Activated naive CD8-positive, alpha-beta T cell (primary cell): ENCODE results near the gene PHF21B.

ENCODE experiments used
- H3K27ac Mint-ChIP-seq: one replicate; pipeline ENCODE4 v1.8.0; 2021; ENCODE audit warnings: mixed read lengths
- H3K27me3 Mint-ChIP-seq: one replicate; pipeline ENCODE4 v1.8.0; 2021; ENCODE audit warnings: mixed read lengths
- H3K36me3 Mint-ChIP-seq: one replicate; pipeline ENCODE4 v1.8.0; 2021; ENCODE audit warnings: mixed read lengths
- H3K4me1 Mint-ChIP-seq: one replicate; pipeline ENCODE4 v1.8.0; 2021; ENCODE audit warnings: low read depth, mixed read lengths
- H3K4me3 Mint-ChIP-seq: one replicate; pipeline ENCODE4 v1.8.0; 2021; ENCODE audit warnings: mild to moderate bottlenecking, mixed read lengths
- H3K9me3 Mint-ChIP-seq: one replicate; pipeline ENCODE4 v1.8.0; 2021; ENCODE audit warnings: low read depth, mixed read lengths

PHF21B gene

DNA sequence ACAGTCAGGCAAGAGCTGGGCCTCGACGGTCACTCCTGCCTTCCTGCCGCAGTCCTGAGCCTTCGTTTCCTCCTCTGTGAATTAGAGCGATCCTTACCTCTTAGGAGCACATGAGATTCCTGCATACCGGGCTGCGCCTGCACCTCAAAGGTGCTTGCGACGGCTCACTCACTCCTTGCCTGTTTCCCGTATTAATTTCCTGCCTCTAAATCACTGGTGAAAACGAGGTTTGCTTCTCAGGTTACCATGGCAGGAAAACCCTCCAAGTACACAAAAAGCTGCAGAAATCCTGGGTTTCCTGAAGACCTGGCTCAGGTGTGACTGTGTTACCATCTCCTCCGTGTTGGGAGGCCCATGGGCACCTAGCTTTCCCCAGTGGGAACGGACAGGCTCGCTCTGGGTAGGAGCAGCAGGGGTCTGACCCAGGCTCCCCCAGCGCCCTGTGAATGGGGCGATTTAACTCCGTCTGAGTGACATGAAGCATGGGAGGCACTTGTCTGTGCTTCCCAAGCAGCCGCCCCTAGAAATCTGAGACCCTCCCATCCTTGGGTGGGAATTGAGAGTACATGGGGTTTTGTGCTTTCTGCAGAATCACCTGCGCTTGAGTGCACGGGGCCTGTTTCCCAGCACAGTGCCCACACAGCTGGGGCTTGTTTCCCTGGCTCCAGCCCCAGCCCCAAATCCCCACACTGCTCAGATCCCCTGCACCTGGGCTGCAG is 64.8 kb downstream of the PHF21B start:
- Mint-ChIP-seq H3K4me3 (no peak overlapping the region), H3K36me3 (no peaks in the 10 kb centered on the region), H3K9me3 (no peaks in the 10 kb centered on the region), H3K4me1 (no peaks in the 10 kb centered on the region), H3K27ac (no peak overlapping the region), H3K27me3 (no peaks in the 10 kb centered on the region)

DNA sequence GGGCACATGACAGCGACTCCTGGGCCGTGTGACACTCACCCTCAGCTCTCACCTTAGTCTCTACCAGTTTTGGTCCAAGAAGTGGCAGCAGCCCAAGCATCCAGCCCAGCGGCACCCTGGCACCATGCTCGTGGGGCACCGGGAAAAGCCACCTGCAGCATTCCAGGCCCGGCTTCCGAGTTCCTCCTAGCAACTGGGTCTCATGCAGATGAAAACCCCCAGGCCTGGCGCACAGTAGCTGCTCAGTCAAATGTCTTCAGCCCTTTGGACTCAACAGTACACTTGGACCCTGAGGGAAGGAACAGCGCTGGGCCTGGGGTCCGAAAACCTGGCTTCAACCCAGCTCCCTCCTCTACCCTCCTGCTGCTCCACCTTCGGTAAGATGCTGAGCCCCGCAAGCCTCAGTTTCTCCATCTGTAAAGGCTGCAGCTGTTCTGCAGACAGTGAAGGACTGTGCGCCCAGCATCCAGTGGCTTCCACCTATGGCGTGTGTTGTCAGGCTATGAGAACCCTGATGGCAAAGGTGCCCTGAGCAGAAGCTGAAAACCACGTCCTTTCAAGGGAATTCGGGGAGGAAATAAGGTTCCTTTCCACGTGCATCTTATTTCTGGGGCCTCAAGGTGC is 66.0 kb downstream of the PHF21B start:
- Mint-ChIP-seq H3K4me3 (no peak overlapping the region), H3K27ac (no peak overlapping the region), H3K4me1 (no peaks in the 10 kb centered on the region), H3K36me3 (no peaks in the 10 kb centered on the region), H3K9me3 (no peaks in the 10 kb centered on the region), H3K27me3 (no peaks in the 10 kb centered on the region)

- H3K27ac Mint-ChIP-seq: no peak overlapping the region
- no peaks in the 10 kb centered on the region for H3K27me3 Mint-ChIP-seq
- H3K9me3 Mint-ChIP-seq: no peaks in the 10 kb centered on the region
- no peaks in the 10 kb centered on the region for H3K36me3 Mint-ChIP-seq
- H3K4me1 Mint-ChIP-seq: no peaks in the 10 kb centered on the region
- H3K4me3 Mint-ChIP-seq: no peak overlapping the region
Measured at GRCh38 chr22:44942979-44943700, 66.7 kb downstream of the PHF21B start.

GRCh38 chr22:44942056-44942455 is 67.7 kb downstream of the PHF21B start:
- H3K36me3 Mint-ChIP-seq: no peaks in the 10 kb centered on the region
- H3K9me3 Mint-ChIP-seq: no peaks in the 10 kb centered on the region
- no peaks in the 10 kb centered on the region for H3K4me1 Mint-ChIP-seq
- no peaks in the 10 kb centered on the region for H3K27me3 Mint-ChIP-seq
- no peak overlapping the region for H3K27ac Mint-ChIP-seq
- no peak overlapping the region for H3K4me3 Mint-ChIP-seq

DNA sequence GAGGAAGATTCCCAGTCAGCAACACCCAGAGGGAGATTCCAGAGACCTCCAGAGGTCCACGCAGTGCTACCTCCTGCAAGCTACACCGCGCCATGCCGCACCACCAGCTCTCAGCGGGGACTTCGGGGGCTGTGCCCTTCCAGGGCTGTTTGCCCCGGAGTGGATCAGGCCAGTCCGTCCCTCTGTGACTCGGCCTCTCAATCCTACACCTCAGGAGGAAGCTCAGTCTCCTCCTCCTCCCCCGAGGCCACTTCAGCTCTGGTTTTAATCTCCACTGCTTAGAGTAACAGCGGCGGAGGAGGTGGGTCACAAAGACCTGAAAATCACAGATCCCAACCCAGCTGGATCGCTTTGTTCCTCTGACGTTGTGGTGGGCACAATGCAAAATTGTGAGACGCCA is 68.6 kb downstream of the PHF21B start:
- Mint-ChIP-seq H3K4me3 (no peak overlapping the region), H3K27me3 (no peaks in the 10 kb centered on the region), H3K4me1 (no peaks in the 10 kb centered on the region), H3K9me3 (no peaks in the 10 kb centered on the region), H3K27ac (no peak overlapping the region), H3K36me3 (no peaks in the 10 kb centered on the region)

DNA sequence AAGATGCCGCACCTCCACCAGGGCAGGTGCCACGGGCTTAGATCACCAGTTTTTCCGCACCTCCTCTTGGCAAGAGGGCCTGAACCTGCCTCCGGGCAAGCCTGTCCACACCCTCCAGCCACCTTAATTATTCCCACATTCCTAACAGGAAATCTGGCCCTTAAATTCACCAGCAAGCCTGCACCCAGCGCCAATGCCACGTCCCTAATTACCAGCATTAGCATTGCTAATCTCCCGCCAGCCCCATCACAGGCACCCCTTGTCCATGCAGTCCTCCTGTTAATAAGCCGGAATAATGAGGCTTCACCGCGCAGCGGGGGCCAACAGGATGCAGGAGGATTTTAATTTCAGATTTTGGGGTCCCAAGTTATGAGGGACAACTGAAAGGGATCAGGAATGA is 69.7 kb downstream of the PHF21B start:
- no peak overlapping the region for H3K27ac Mint-ChIP-seq
- H3K27me3 Mint-ChIP-seq: no peaks in the 10 kb centered on the region
- H3K4me1 Mint-ChIP-seq: no peaks in the 10 kb centered on the region
- no peaks in the 10 kb centered on the region for H3K36me3 Mint-ChIP-seq
- no peak overlapping the region for H3K4me3 Mint-ChIP-seq
- H3K9me3 Mint-ChIP-seq: no peaks in the 10 kb centered on the region

DNA sequence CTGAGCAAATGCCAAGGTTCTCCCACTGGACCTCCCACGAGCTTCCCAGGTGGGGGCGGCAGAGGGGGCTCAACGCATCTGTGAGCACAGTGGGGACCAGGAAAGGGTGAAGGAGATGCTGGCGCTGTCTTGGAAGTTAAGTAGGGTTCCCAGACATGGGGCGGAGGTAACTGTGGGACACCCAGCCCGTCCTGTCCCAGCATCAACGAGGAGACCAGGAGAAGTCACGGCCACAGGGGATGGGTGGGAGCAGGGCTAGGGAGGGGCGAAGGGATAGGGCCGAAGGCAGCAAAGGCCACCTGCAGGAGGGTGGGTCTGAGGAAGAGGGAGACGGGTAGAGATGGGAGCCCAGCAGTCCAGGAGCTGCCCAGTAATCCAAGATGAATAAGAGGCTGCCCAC is 70.4 kb downstream of the PHF21B start:
- H3K9me3 Mint-ChIP-seq: no peaks in the 10 kb centered on the region
- H3K36me3 Mint-ChIP-seq: no peaks in the 10 kb centered on the region
- no peak overlapping the region for H3K4me3 Mint-ChIP-seq
- no peaks in the 10 kb centered on the region for H3K4me1 Mint-ChIP-seq
- H3K27ac Mint-ChIP-seq: no peak overlapping the region
- no peaks in the 10 kb centered on the region for H3K27me3 Mint-ChIP-seq

DNA sequence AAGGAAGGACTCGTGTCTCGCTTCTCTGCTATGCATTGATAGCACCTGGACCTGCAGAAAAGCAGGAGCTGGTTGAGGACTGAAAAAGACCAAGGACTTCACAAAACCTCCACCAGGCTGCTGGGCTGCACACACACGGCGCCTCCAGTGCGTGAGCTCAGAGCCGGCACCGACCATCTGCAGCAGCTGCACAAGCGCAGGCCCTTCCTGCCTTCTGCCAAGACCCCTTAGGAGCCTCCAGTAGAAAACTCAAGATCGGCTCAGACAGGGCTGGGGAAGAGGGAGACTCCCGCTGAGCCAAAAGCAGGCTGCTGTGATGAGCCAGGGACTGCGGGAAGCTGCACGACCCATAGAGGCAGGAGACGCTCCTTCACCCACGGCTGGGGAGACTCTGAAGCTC is 70.9 kb downstream of the PHF21B start:
- no peaks in the 10 kb centered on the region for H3K9me3 Mint-ChIP-seq
- no peaks in the 10 kb centered on the region for H3K36me3 Mint-ChIP-seq
- no peaks in the 10 kb centered on the region for H3K27me3 Mint-ChIP-seq
- no peaks in the 10 kb centered on the region for H3K4me1 Mint-ChIP-seq
- H3K4me3 Mint-ChIP-seq: no peak overlapping the region
- no peak overlapping the region for H3K27ac Mint-ChIP-seq

GRCh38 chr22:44937216-44937615 is 72.6 kb downstream of the PHF21B start:
- Mint-ChIP-seq H3K36me3 (no peaks in the 10 kb centered on the region), H3K4me1 (no peaks in the 10 kb centered on the region), H3K27me3 (peaks cover 1% of the 10 kb centered on the region), H3K27ac (no peak overlapping the region), H3K9me3 (no peaks in the 10 kb centered on the region), H3K4me3 (no peak overlapping the region)

GRCh38 chr22:44936201-44936600 is 73.6 kb downstream of the PHF21B start:
- Mint-ChIP-seq H3K36me3 (no peaks in the 10 kb centered on the region), H3K4me3 (no peak overlapping the region), H3K4me1 (no peaks in the 10 kb centered on the region), H3K27me3 (peaks cover 2% of the 10 kb centered on the region), H3K27ac (no peak overlapping the region), H3K9me3 (no peaks in the 10 kb centered on the region)

- Mint-ChIP-seq H3K4me1 (no peaks in the 10 kb centered on the region), H3K27ac (no peak overlapping the region), H3K36me3 (no peaks in the 10 kb centered on the region), H3K27me3 (peaks cover 2% of the 10 kb centered on the region), H3K4me3 (no peak overlapping the region), H3K9me3 (no peaks in the 10 kb centered on the region)
Measured at GRCh38 chr22:44935724-44936123, 74.1 kb downstream of the PHF21B start.

- Mint-ChIP-seq H3K27me3 (peaks cover 2% of the 10 kb centered on the region), H3K36me3 (no peaks in the 10 kb centered on the region), H3K9me3 (no peaks in the 10 kb centered on the region), H3K27ac (no peak overlapping the region), H3K4me1 (no peaks in the 10 kb centered on the region), H3K4me3 (no peak overlapping the region)
Measured at GRCh38 chr22:44934454-44934735, 75.4 kb downstream of the PHF21B start.

DNA sequence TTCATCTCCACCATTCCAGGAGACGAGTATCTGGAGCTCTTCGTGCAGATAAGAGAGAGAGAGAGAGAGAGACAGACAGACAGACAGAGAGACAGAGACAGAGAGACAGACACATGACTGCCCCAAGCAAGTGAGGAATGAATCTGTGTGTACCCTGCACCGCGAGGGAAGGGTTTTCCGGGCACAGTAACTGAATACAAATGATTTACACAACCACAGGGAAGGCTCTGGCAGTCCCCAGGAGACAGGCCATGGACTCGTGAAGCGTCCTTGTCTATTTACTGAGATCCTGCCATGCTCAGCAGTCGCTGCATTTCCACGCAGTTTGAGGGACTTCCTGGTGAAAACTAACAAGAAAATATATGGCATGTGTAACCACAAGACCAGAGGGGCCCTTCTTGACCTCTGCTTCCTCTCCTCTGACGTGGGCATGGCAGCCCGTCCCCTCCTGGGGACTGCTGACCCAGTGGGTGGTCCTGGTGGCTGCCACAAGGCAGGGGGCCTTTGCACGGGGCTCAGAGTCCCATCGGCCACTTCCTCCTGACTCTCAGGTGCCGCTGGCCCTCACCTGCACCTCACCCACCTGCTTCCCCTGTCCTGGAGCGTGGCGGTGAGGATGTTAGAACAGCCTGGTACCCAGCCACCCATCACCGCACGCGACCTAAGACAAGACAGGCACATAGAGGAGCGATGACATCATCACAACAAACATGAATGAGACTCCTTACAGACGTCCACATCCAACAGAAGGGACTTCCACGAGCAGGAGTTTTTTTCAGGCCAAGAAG is 75.9 kb downstream of the PHF21B start:
- Mint-ChIP-seq H3K4me3 (no peak overlapping the region), H3K36me3 (no peaks in the 10 kb centered on the region), H3K27me3 (peaks cover 2% of the 10 kb centered on the region), H3K4me1 (no peaks in the 10 kb centered on the region), H3K9me3 (no peaks in the 10 kb centered on the region), H3K27ac (no peak overlapping the region)

GRCh38 chr22:44932493-44932892 is 77.3 kb downstream of the PHF21B start:
- no peak overlapping the region for H3K27ac Mint-ChIP-seq
- no peak overlapping the region for H3K4me3 Mint-ChIP-seq
- no peaks in the 10 kb centered on the region for H3K4me1 Mint-ChIP-seq
- H3K9me3 Mint-ChIP-seq: no peaks in the 10 kb centered on the region
- H3K36me3 Mint-ChIP-seq: no peaks in the 10 kb centered on the region
- peaks cover 2% of the 10 kb centered on the region for H3K27me3 Mint-ChIP-seq

GRCh38 chr22:44931766-44932165 is 78.0 kb downstream of the PHF21B start:
- Mint-ChIP-seq H3K9me3 (no peaks in the 10 kb centered on the region), H3K27me3 (peaks cover 2% of the 10 kb centered on the region), H3K27ac (no peak overlapping the region), H3K36me3 (no peaks in the 10 kb centered on the region), H3K4me3 (no peak overlapping the region), H3K4me1 (no peaks in the 10 kb centered on the region)
